ENCODE measurements around the gene GSTP1. TPM values are rescaled to one million over a fixed set of nuclear protein-coding genes. Genes with fewer than 3 reads are reported as not detected.

Gene GSTP1
- total RNA-seq, 1 donor from 2014 or later: 978 TPM

DNA sequence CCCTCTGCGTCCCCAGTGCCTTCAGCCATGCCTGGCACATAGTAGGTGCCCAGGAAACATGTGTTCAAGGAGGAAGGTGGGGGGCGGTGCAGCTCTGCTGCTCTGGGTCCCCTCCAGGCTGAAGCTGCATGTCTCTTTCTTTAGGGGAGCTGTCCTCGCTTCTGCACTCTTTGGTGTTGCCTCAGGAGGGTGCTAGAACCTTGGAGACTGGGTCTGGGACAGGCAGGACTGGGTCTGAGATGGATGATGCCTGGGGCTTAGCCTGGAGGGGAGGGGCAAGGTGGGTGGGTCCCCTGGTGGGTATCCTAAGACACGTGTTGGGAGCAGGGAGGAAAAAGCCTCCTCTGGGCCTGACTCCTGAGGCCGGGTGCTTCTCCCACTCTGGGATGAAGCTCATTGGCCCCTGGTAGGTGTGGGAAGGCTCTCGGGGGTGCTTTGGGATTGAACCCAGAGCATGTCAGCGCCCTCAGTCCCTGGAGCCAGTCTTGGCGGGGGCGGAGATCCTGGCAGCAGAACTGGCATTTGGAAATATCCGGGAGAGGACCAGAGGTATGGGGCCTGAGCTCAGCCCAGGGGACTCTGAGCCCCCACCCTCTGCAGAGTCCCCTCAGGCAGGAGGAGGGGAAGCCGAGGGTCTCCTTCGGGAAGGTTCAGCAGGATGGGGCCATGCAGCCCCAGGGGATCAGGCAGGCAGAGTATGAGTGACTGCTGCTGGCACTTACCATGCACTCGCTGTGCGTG lies 6.7 kb upstream of the GSTP1 start:
- peaks cover 4% of the 10 kb centered on the region for H3K27me3 Mint-ChIP-seq
- H3K36me3 Mint-ChIP-seq (ENCODE audit: insufficient read depth): no peaks in the 10 kb centered on the region
- TF ChIP-seq CTCF (IDR thresholded peaks at IDR 0.05; ENCODE audit: unreplicated experiment): no peak
- no peaks in the 10 kb centered on the region for H3K9me3 Mint-ChIP-seq (ENCODE audit: low read depth)
- DNase-seq (ENCODE audit: low spot score, unreplicated experiment): no peak
- no peak overlapping the region for H3K27ac Mint-ChIP-seq
- H3K4me3 Mint-ChIP-seq (ENCODE audit: low read depth): no peak overlapping the region
- H3K4me1 Mint-ChIP-seq (ENCODE audit: low read depth): peaks cover 40% of the 10 kb centered on the region

- Mint-ChIP-seq H3K4me3 (ENCODE audit: low read depth) (no peak overlapping the region), H3K4me1 (ENCODE audit: low read depth) (peaks cover 46% of the 10 kb centered on the region), H3K36me3 (ENCODE audit: insufficient read depth) (no peaks in the 10 kb centered on the region), H3K27ac (no peak overlapping the region), H3K27me3 (peaks cover 4% of the 10 kb centered on the region), H3K9me3 (ENCODE audit: low read depth) (no peaks in the 10 kb centered on the region)
- no peak for TF ChIP-seq CTCF (IDR thresholded peaks at IDR 0.05; ENCODE audit: unreplicated experiment)
- DNase-seq (ENCODE audit: low spot score, unreplicated experiment): no peak
Observed at GRCh38 chr11:67577951-67578350, 5.7 kb upstream of the GSTP1 start.

DNA sequence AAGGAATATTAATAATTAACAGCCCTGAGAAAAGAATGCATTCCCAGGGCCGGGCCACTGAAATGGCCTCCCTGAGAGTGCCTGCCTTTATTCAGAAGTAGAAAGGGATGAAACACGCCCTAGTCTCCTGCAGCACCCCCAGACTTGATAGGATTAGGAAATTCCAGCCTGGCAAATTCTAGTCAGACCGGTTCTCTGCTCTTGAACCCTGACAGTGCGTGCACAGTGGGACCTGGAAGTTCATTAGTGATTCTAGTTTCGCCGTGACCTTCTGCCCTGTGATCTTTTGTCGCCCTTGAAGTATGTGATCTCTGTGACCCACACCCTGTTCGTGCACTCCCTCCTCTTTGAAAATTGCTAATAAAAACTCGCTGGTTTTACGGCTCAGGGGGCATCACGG lies 2.1 kb upstream of the GSTP1 start:
- peak; percentile 45 for DNase-seq (ENCODE audit: low spot score, unreplicated experiment)
- Mint-ChIP-seq H3K4me3 (ENCODE audit: low read depth) (peak overlapping the region; percentile 70), H3K27ac (peak overlapping the region; percentile 99), H3K9me3 (ENCODE audit: low read depth) (no peaks in the 10 kb centered on the region), H3K27me3 (no peaks in the 10 kb centered on the region), H3K4me1 (ENCODE audit: low read depth) (peaks cover 58% of the 10 kb centered on the region), H3K36me3 (ENCODE audit: insufficient read depth) (peaks cover 15% of the 10 kb centered on the region)
- no peak for TF ChIP-seq CTCF (IDR thresholded peaks at IDR 0.05; ENCODE audit: unreplicated experiment)

DNA sequence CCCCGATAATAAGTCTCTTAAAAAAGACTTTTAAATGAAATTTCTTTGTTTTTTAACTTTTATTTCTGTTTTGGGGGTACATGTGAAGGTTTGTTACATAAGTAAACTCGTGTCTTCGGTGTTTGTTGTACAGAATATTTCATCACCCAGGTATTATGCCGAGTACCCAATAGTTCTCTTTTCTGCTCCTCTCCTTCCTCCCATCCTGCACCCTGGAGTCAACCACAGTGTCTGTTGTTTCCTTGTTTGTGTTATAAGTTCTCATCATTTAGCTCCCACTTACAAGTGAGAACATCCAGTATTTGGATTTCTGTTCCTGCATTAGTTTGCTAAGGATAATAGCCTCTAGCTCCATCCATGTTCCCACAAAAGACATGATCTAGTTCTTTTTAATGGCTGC lies 1.6 kb upstream of the GSTP1 start:
- Mint-ChIP-seq H3K27ac (peak overlapping the region; percentile 99), H3K4me3 (ENCODE audit: low read depth) (peak overlapping the region; percentile 58)

More for the DNA sequence above, 1.6 kb upstream of the GSTP1 start:
- Mint-ChIP-seq H3K36me3 (ENCODE audit: insufficient read depth) (peaks cover 20% of the 10 kb centered on the region), H3K27me3 (no peaks in the 10 kb centered on the region), H3K4me1 (ENCODE audit: low read depth) (peaks cover 58% of the 10 kb centered on the region), H3K9me3 (ENCODE audit: low read depth) (no peaks in the 10 kb centered on the region)
- DNase-seq (ENCODE audit: low spot score, unreplicated experiment): no peak
- no peak for TF ChIP-seq CTCF (IDR thresholded peaks at IDR 0.05; ENCODE audit: unreplicated experiment)

Data from progenitor cell of endocrine pancreas (in vitro differentiated cells).